Thoracic aorta (tissue), 2 donors: ENCODE data around the gene TRPV2. TPM values are rescaled to one million over a fixed set of nuclear protein-coding genes. Genes with fewer than 3 reads are reported as not detected.

Source experiments
- ATAC-seq: fragments of 150-250 bp; one replicate; pipeline ENCODE4 v1.8.0; 2017; ENCODE audit warnings: low read depth; ENCODE audit not compliant: insufficient number of reproducible peaks, low FRiP score
- DNase-seq: peaks from one replicate; pipeline ENCODE4 v3.0.0-alpha.2; 2020; ENCODE audit warnings: low spot score
- H3K27ac ChIP-seq, 2 donors: fragments of 200-600 bp; sonication (generic); 1 replicate in 1 of 2; 2 replicates in 1 of 2; pipeline ENCODE4 v1.5.1; 2016; ENCODE audit warnings: mild to moderate bottlenecking in 2 of 2, moderate library complexity in 2 of 2
- H3K27me3 ChIP-seq: fragments of 200-600 bp; sonication (generic); replicated peaks from 2 replicates; pipeline ENCODE4 v1.6.0; 2016; ENCODE audit warnings: mild to moderate bottlenecking; ENCODE audit not compliant: insufficient read depth
- H3K36me3 ChIP-seq: fragments of 200-600 bp; sonication (generic); one replicate; pipeline ENCODE4 v1.5.1; 2016
- H3K4me1 ChIP-seq, 2 donors: fragments of 200-600 bp; sonication (generic); 1 replicate in 1 of 2; 2 replicates in 1 of 2; pipeline versions ENCODE4 v1.5.1 to v1.6.0; 2016; ENCODE audit warnings: low read depth in 2 of 2, mild to moderate bottlenecking in 1 of 2; ENCODE audit not compliant: control insufficient read depth in 1 of 2
- H3K4me3 ChIP-seq: fragments of 200-600 bp; sonication (generic); 2 replicates; pipeline ENCODE4 v1.5.1; 2016; ENCODE audit warnings: mild to moderate bottlenecking
- H3K9me3 ChIP-seq: fragments of 200-600 bp; sonication (generic); 2 replicates; pipeline ENCODE4 v1.5.1; 2016
- total RNA-seq, 2 donors: library from RNA; depleted of rRNA; stranded (reverse); fragments of >200 nt; gene quantifications; one replicate each; pipeline versions ENCODE4 v1.1.0 to v1.2.3, GENCODE V29; 2016
- TF ChIP-seq, protein P1 (sequence below): fragments of 200-600 bp; sonication (generic); IDR thresholded peaks from one replicate; pipeline ENCODE4 v1.5.1; 2019; ENCODE audit warnings: antibody characterized with exemption

The TRPV2 gene
- total RNA-seq, 2 donors from 2014 or later, result 18.5 to 28.6 TPM

DNA sequence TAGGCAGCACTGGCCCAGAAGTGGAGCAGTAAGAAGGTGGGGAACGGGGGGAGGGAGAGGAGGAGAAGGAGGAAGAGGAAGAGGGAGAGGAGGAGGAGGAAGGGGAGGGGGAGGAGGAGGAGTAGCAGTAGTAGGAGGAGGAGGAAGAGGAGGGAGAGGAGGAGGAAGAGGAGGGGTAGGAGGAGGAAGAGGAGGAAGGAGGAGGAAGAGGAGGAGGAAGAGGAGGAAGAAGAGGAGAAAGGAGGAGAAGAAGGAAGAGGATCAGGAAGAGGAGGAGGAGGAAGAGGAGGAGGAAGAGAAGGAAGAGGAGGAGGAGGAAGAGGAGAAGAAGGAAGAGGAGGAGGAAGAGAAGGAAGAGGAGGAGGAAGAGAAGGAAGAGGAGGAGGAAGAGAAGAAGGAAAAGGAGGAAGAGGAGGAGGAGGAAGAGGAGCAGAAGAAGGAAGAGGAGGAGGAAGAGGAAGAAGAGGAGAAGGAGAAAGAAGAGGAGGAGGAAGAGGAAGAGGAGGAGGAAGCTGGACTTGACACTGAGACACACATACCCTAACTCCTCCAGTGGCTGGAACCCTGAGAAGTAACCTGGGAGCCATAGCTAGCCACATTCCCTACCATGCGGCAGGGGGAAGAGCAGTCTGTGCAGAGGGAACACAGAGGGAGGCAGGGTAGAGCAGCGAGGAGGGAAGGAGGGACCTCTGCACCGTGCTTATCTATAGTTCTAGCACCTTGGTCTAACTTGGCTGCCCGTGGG is 40.8 kb downstream of the TRPV2 start:
- TF ChIP-seq, protein P1, sequence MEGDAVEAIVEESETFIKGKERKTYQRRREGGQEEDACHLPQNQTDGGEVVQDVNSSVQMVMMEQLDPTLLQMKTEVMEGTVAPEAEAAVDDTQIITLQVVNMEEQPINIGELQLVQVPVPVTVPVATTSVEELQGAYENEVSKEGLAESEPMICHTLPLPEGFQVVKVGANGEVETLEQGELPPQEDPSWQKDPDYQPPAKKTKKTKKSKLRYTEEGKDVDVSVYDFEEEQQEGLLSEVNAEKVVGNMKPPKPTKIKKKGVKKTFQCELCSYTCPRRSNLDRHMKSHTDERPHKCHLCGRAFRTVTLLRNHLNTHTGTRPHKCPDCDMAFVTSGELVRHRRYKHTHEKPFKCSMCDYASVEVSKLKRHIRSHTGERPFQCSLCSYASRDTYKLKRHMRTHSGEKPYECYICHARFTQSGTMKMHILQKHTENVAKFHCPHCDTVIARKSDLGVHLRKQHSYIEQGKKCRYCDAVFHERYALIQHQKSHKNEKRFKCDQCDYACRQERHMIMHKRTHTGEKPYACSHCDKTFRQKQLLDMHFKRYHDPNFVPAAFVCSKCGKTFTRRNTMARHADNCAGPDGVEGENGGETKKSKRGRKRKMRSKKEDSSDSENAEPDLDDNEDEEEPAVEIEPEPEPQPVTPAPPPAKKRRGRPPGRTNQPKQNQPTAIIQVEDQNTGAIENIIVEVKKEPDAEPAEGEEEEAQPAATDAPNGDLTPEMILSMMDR, result no peak
- Histone ChIP-seq H3K36me3 (peaks cover 6% of the 10 kb centered on the region), H3K4me1 (peaks cover 0 to 6% of the 10 kb centered on the region in 2 donors), H3K27me3 (no peaks in the 10 kb centered on the region), H3K27ac (no peak overlapping the region), H3K4me3 (no peak overlapping the region), H3K9me3 (no peaks in the 10 kb centered on the region)
- ATAC-seq (no peak), DNase-seq (no peak)

DNA sequence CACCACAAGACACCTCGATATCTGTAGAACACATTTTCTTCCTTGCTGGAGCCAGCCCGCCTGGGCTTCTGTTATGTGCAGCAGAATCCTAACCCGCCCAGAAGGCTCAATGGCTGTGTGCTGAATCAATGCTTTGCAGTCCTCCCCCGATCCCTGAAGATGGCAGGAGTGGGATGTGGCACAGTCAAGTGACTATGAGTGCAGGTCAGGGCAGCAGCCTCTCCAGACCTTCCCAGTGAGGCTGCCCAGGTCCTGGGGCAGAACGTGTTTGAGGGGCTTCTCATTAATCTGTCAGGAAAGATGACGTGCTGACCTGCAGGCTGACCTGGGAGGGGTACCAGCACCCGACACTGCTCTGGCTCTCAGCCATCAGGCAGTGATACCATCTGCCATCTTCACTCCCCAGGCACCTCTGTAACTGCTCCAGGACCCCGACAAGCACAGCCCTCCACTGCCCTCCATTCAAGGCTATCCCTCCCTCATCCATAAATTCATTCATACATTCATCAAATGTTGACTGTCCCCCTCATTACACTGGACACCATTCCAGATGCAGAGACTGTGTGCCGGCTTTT is 41.5 kb downstream of the TRPV2 start:
- no peak overlapping the region for H3K4me3 ChIP-seq
- TF ChIP-seq, protein P1, result no peak
- peaks cover 6% of the 10 kb centered on the region for H3K36me3 ChIP-seq
- ATAC-seq (no peak), DNase-seq (no peak)
- H3K9me3 ChIP-seq, result no peaks in the 10 kb centered on the region
- no peaks in the 10 kb centered on the region for H3K27me3 ChIP-seq
- H3K4me1 ChIP-seq, result peaks cover 0 to 6% of the 10 kb centered on the region in 2 donors
- H3K27ac ChIP-seq, result no peak overlapping the region

DNA sequence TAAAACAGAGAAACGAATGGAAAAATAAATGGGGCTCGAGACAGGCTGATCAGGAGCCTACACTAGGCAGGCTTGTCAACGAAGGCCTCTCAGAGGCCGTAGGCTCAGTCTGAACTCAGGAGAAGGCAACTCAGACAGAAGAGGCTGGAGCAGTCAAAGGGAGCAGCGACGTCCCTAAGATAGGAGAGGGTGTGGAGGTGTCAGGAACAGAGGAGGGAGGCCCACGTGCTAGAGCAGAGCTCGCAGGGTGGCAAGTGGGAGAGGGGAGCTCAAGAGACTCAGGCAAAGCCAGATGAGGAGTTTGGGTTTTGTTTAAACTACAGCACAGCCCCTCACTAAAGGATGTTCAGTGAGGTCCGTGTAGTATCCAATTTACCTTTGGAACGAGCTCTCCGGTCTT is 43.9 kb downstream of the TRPV2 start:
- H3K9me3 ChIP-seq, result no peaks in the 10 kb centered on the region
- no peaks in the 10 kb centered on the region for H3K27me3 ChIP-seq
- TF ChIP-seq, protein P1, result no peak
- H3K4me3 ChIP-seq, result no peak overlapping the region
- no peak for ATAC-seq
- no peak overlapping the region for H3K27ac ChIP-seq
- peaks cover 6% of the 10 kb centered on the region for H3K36me3 ChIP-seq
- H3K4me1 ChIP-seq, result peaks cover 3 to 11% of the 10 kb centered on the region in 2 donors
- no peak for DNase-seq

DNA sequence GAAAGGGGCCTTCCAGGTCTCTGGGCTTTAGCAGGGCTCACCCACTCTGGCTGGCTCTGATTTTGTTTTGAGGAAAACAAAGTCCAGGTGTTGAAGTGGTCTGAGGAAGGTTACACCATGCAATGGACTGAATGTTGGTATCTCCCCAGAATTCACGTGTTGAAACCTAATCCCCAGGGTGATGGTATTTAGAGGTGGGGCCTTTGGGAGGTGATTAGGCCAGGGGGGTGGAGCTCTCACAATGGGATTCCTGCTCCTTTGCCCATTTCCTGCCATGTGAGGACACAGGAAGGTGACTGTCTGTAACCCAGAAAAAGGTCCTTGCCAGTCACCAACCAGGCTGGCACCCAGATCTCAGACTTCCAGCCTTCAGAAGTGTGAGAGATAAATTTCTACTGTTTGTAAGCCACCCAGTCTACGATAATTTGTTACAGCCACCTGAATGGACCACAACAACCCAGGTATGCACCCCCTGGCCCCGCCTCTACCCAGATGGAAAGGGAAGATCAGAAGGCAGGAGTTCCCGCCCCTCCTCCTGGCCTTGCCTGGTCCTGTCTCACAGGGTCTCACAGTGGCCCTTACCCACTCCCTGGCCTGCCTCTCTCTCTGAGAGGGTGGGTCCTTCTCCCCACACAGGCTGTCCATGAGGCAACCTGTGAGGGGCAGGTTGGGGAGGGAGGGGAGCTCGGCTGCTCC is 44.6 kb downstream of the TRPV2 start:
- peaks cover 6% of the 10 kb centered on the region for H3K36me3 ChIP-seq
- H3K4me1 ChIP-seq, result peaks cover 3 to 11% of the 10 kb centered on the region in 2 donors
- DNase-seq, result no peak
- H3K27ac ChIP-seq, result no peak overlapping the region
- no peaks in the 10 kb centered on the region for H3K27me3 ChIP-seq
- ATAC-seq, result no peak
- TF ChIP-seq, protein P1, result no peak
- no peak overlapping the region for H3K4me3 ChIP-seq
- no peaks in the 10 kb centered on the region for H3K9me3 ChIP-seq
